Activated CD4-positive, alpha-beta T cell treated with anti-CD3 and anti-CD28 coated beads, Interleukin-2, amount 10 ng/mL, durations not matched to agents 24 days and 14 days (primary cell): ENCODE measurements around the gene FAM89B. TPM values are rescaled to one million over a fixed set of nuclear protein-coding genes. Genes with fewer than 3 reads are reported as not detected.
A peak's percentile ranks its signal among the peaks of the same experiment; 100 is the strongest.

Experiments used
- DNase-seq: peaks from one replicate; pipeline ENCODE4 v3.0.0; 2022
- H3K27ac Mint-ChIP-seq: one replicate; pipeline ENCODE4 v1.8.0; 2022; ENCODE audit warnings: mild to moderate bottlenecking, mixed read lengths
- H3K27me3 Mint-ChIP-seq: one replicate; pipeline ENCODE4 v1.8.0; 2022; ENCODE audit warnings: mixed read lengths
- H3K36me3 Mint-ChIP-seq: one replicate; pipeline ENCODE4 v1.8.0; 2022; ENCODE audit warnings: low read depth, mild to moderate bottlenecking, mixed read lengths
- H3K4me1 Mint-ChIP-seq: one replicate; pipeline ENCODE4 v1.8.0; 2021; ENCODE audit warnings: mixed read lengths
- H3K4me3 Mint-ChIP-seq: one replicate; pipeline ENCODE4 v1.8.0; 2022; ENCODE audit warnings: mild to moderate bottlenecking, moderate library complexity, mixed read lengths
- H3K9me3 Mint-ChIP-seq: one replicate; pipeline ENCODE4 v1.8.0; 2021; ENCODE audit warnings: mixed read lengths
- intact Hi-C: fragments of 100-400 bp; cut with micrococcal nuclease; formaldehyde crosslinking; loops from one replicate; pipeline ENCODE4 v1.15.1; 2023
- total RNA-seq: library from RNA; stranded (reverse); gene quantifications from 2 replicates; pipeline ENCODE4 v1.2.3, GENCODE V29; 2022

The FAM89B gene
- total RNA-seq, 1 donor from 2014 or later, result 42.4 TPM

GRCh38 chr11:65546217-65546958, 25.9 kb upstream of the FAM89B start:
- no peaks in the 10 kb centered on the region for H3K9me3 Mint-ChIP-seq
- H3K36me3 Mint-ChIP-seq, result peaks cover 49% of the 10 kb centered on the region
- peak overlapping the region; percentile 83 for H3K27ac Mint-ChIP-seq
- peak overlapping the region; percentile 79 for H3K4me3 Mint-ChIP-seq
- DNase-seq, result peak; percentile 100
- H3K27me3 Mint-ChIP-seq, result no peaks in the 10 kb centered on the region
- peaks cover 40% of the 10 kb centered on the region for H3K4me1 Mint-ChIP-seq
- intact Hi-C loops, result loop anchor here (1.0 kb wide), 2 partner anchors 11 to 24 kb away; partner anchors contain the start of gene ZNRD2

GRCh38 chr11:65547446-65548125, 24.8 kb upstream of the FAM89B start:
- Mint-ChIP-seq H3K27me3 (no peaks in the 10 kb centered on the region), H3K36me3 (peaks cover 56% of the 10 kb centered on the region), H3K27ac (peak overlapping the region; percentile 44), H3K9me3 (no peaks in the 10 kb centered on the region), H3K4me3 (peak overlapping the region; percentile 60), H3K4me1 (peaks cover 47% of the 10 kb centered on the region)
- peak; percentile 74 for DNase-seq
- intact Hi-C loops, result no loop called here

DNA sequence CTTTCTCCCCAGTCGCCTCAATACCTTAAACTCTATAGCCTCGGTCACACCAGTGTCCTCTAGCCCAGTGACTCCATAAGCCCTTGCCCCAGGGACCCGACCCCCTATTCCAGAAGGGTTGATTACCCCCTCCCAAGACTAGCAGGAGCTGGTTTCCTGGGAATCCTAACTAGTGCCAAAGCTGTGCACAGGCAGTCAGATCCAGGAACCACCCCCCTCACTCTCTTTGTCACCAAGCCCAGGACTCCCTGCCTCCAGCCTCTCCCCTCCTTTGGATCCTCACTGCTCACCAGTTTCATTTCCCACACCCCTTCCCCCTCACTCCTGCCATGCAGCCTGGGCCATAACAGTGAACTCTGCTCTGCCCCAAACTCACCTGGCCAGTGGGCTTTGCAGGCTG, 23.9 kb upstream of the FAM89B start:
- Mint-ChIP-seq H3K9me3 (no peaks in the 10 kb centered on the region), H3K4me1 (peaks cover 49% of the 10 kb centered on the region), H3K36me3 (peaks cover 53% of the 10 kb centered on the region), H3K27me3 (no peaks in the 10 kb centered on the region), H3K4me3 (peak overlapping the region; percentile 60), H3K27ac (peak overlapping the region; percentile 44)
- intact Hi-C loops, result no loop called here
- no peak for DNase-seq

DNA sequence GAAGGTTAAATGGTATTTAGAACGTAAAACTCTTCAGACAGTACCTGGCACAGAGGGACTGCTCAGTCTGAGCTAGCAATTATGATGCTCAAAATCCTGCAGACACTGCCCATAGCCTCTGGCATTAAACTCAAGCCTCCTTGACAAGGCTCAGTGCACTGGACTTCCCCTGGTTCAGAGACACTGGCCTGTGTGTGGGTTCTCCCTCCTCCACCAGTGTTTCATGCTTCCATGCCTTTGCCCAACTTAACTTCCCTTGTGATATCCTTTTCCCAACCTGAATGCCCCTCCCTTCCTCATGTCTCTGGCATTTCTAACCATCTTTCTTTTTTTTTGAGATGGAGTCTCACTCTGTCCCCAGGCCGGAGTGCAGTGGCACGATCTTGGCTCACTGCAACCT, 23.2 kb upstream of the FAM89B start:
- peaks cover 49% of the 10 kb centered on the region for H3K36me3 Mint-ChIP-seq
- no peaks in the 10 kb centered on the region for H3K27me3 Mint-ChIP-seq
- H3K4me3 Mint-ChIP-seq, result no peak overlapping the region
- peaks cover 49% of the 10 kb centered on the region for H3K4me1 Mint-ChIP-seq
- intact Hi-C loops, result no loop called here
- DNase-seq, result no peak
- H3K27ac Mint-ChIP-seq, result no peak overlapping the region
- no peaks in the 10 kb centered on the region for H3K9me3 Mint-ChIP-seq

DNA sequence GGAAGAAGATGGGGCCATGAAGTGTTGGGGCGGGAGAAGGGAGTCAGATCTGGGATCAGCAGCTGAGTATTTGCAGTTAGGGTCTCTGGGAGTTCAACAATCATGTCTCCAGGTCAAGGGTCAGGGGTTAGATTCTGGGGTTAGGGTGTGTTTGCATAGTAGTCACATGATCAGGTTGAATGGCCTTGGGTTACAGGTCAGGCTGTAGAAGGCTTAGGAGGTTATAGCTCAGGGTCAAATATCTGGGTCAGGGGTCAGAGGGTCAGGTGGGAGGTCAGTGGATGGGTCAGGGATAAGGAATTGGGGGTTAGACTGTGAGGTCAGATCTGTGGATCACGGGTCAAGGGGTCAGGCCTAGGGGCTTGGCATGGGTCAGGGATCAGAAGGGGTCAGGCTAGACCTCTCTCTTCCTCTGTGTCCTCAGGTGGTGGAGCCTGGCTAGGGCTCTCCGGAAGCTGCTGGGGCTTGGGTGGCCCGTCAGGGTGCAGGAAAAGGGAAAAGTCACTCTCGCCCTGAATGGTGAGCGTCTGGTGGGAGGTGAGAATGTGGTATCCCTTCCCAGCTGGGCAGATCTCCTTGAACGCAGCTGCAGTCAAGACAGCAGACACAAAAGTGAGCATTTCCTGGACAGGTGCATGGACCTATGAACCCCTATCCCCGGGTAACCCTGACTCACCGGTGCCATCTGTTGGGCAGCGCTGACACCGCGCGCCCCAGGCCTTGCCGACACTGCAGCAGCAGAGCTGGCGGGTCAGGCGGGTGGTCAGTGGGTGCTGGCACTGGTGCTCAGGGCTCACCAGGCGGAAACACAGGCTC, 20.6 kb upstream of the FAM89B start:
- H3K4me3 Mint-ChIP-seq, result peak overlapping the region; percentile 16
- DNase-seq, result peak; percentile 89
- H3K36me3 Mint-ChIP-seq, result peaks cover 38% of the 10 kb centered on the region
- intact Hi-C loops, result loop anchor here (2.0 kb wide), 1 partner anchor 17 kb away; no protein-coding TSS in a partner anchor
- H3K27me3 Mint-ChIP-seq, result no peaks in the 10 kb centered on the region
- H3K27ac Mint-ChIP-seq, result peak overlapping the region; percentile 48
- H3K9me3 Mint-ChIP-seq, result no peaks in the 10 kb centered on the region
- peaks cover 59% of the 10 kb centered on the region for H3K4me1 Mint-ChIP-seq

- H3K27me3 Mint-ChIP-seq, result no peaks in the 10 kb centered on the region
- H3K4me1 Mint-ChIP-seq, result peaks cover 62% of the 10 kb centered on the region
- no peak for DNase-seq
- no peaks in the 10 kb centered on the region for H3K9me3 Mint-ChIP-seq
- H3K4me3 Mint-ChIP-seq, result peak overlapping the region; percentile 16
- peaks cover 38% of the 10 kb centered on the region for H3K36me3 Mint-ChIP-seq
- peak overlapping the region; percentile 4 for H3K27ac Mint-ChIP-seq
- intact Hi-C loops, result loop anchor here (2.0 kb wide), 1 partner anchor 16 kb away; no protein-coding TSS in a partner anchor
Measured at GRCh38 chr11:65552388-65552951, 19.9 kb upstream of the FAM89B start.

GRCh38 chr11:65553301-65554001, 18.9 kb upstream of the FAM89B start:
- Mint-ChIP-seq H3K36me3 (peaks cover 31% of the 10 kb centered on the region), H3K9me3 (no peaks in the 10 kb centered on the region), H3K27ac (peak overlapping the region; percentile 45), H3K4me3 (peak overlapping the region; percentile 68), H3K27me3 (no peaks in the 10 kb centered on the region), H3K4me1 (peaks cover 53% of the 10 kb centered on the region)
- peak; percentile 94 for DNase-seq
- intact Hi-C loops, result loop anchor here (2.0 kb wide), 1 partner anchor 15 kb away; no protein-coding TSS in a partner anchor

GRCh38 chr11:65554057-65554818, 18.1 kb upstream of the FAM89B start:
- peaks cover 51% of the 10 kb centered on the region for H3K4me1 Mint-ChIP-seq
- H3K27me3 Mint-ChIP-seq, result no peaks in the 10 kb centered on the region
- intact Hi-C loops, result no loop called here
- peaks cover 26% of the 10 kb centered on the region for H3K36me3 Mint-ChIP-seq
- H3K27ac Mint-ChIP-seq, result peak overlapping the region; percentile 88
- DNase-seq, result no peak
- peak overlapping the region; percentile 86 for H3K4me3 Mint-ChIP-seq
- H3K9me3 Mint-ChIP-seq, result no peaks in the 10 kb centered on the region

GRCh38 chr11:65554842-65555430, 17.4 kb upstream of the FAM89B start:
- Mint-ChIP-seq H3K4me3 (peak overlapping the region; percentile 86), H3K27ac (peak overlapping the region; percentile 88), H3K36me3 (peaks cover 22% of the 10 kb centered on the region), H3K4me1 (peaks cover 55% of the 10 kb centered on the region), H3K27me3 (no peaks in the 10 kb centered on the region), H3K9me3 (no peaks in the 10 kb centered on the region)
- intact Hi-C loops, result no loop called here
- no peak for DNase-seq

DNA sequence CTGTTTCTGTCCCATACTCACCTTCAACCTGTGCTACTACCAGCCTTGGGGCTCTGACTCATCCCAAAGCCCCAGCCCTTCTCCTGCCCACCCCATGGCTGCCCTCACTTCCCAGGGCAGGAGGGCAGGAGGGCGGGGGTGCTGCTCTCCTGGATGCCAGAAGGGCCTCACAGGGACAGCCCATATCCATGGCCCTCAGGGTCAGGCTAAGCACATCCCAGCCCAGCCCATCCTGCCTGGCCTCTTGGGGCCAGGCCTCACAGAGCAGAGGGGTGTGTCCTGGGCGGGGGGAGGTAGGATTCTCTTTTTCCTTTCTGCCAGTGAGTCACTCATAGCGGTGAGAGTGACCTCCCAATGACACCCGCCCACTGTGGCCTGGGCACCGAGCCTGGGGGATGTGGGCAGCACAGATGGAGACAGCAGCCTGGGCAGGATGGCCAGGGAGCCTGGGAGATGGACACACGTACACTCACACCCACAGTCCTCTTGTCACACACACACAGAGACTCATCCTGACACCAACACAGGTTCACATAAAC, 16.6 kb upstream of the FAM89B start:
- Mint-ChIP-seq H3K27ac (peak overlapping the region; percentile 88), H3K9me3 (no peaks in the 10 kb centered on the region), H3K27me3 (no peaks in the 10 kb centered on the region), H3K4me3 (peak overlapping the region; percentile 86), H3K4me1 (peaks cover 63% of the 10 kb centered on the region), H3K36me3 (peaks cover 19% of the 10 kb centered on the region)
- intact Hi-C loops, result no loop called here
- DNase-seq, result no peak

GRCh38 chr11:65556470-65557279, 15.7 kb upstream of the FAM89B start:
- Mint-ChIP-seq H3K4me1 (peaks cover 58% of the 10 kb centered on the region), H3K27me3 (no peaks in the 10 kb centered on the region), H3K4me3 (peak overlapping the region; percentile 86), H3K9me3 (no peaks in the 10 kb centered on the region), H3K36me3 (peaks cover 10% of the 10 kb centered on the region), H3K27ac (peak overlapping the region; percentile 88)
- intact Hi-C loops, result loop anchor here (1.0 kb wide), 1 partner anchor 10 kb away; no protein-coding TSS in a partner anchor
- DNase-seq, result peak; percentile 72
